Muscle of leg (tissue), 11 donors: ENCODE measurements around the gene IGLL1. TPM values are rescaled to one million over a fixed set of nuclear protein-coding genes. Genes with fewer than 3 reads are reported as not detected.
A peak's percentile ranks its signal among the peaks of the same experiment; 100 is the strongest.

Experiments
- DNase-seq: peaks from one replicate; pipeline ENCODE4 v3.0.0; 2013
- H3K27ac ChIP-seq: one replicate; pipeline ENCODE4 v1.5.1; 2013; ENCODE audit warnings: mild to moderate bottlenecking, low read length, control low read depth
- H3K27me3 ChIP-seq: one replicate; pipeline ENCODE4 v1.6.1; 2013; ENCODE audit warnings: low read length; ENCODE audit not compliant: control insufficient read depth, insufficient read depth
- H3K36me3 ChIP-seq: one replicate; pipeline ENCODE4 v1.6.1; 2013; ENCODE audit warnings: low read length; ENCODE audit not compliant: control insufficient read depth, insufficient read depth
- H3K4me1 ChIP-seq: one replicate; pipeline ENCODE4 v1.6.1; 2013; ENCODE audit warnings: low read length; ENCODE audit not compliant: control insufficient read depth, insufficient read depth
- H3K4me3 ChIP-seq: one replicate; pipeline ENCODE4 v1.5.1; 2013; ENCODE audit warnings: low read length, control low read depth
- H3K9me3 ChIP-seq: replicated peaks from 2 replicates; pipeline ENCODE4 v1.6.1; 2013; ENCODE audit warnings: low read depth, low read length; ENCODE audit not compliant: control insufficient read depth
- WGBS: methylation state at CpG from one replicate; pipeline ENCODE4 v1.1.5; 2013; ENCODE audit warnings: missing lambda C conversion rate; ENCODE audit not compliant: insufficient coverage; 5-methylcytosine and 5-hydroxymethylcytosine counted together
- polyA plus RNA-seq, 8 donors: library from polyadenylated mRNA; unstranded; fragments of 120-200 nt; gene quantifications; one replicate each; pipeline versions ENCODE4 v1.2.1 to v1.2.3, GENCODE V29; 2013; ENCODE audit warnings: inconsistent platforms in 1 of 8, low replicate concordance in 1 of 8; ENCODE audit not compliant: insufficient read length in 8 of 8, insufficient read depth in 1 of 8
- total RNA-seq: library from RNA; stranded (reverse); fragments of 120-200 nt; gene quantifications from one replicate; pipeline ENCODE4 v1.2.4, GENCODE V29; 2013

IGLL1 gene
- total and polyA plus RNA-seq, 9 donors: 0.13 to 1.7 (median 0.84) TPM

- no peak for DNase-seq
- no CpG with 5 or more reads among the region's 2 CpGs for WGBS
- Histone ChIP-seq H3K27me3 (no peaks in the 10 kb centered on the region), H3K36me3 (no peaks in the 10 kb centered on the region), H3K9me3 (no peaks in the 10 kb centered on the region), H3K4me3 (no peak overlapping the region), H3K27ac (no peak overlapping the region), H3K4me1 (peaks cover 11% of the 10 kb centered on the region)
Measured at GRCh38 chr22:23530106-23530505, 50.0 kb downstream of the IGLL1 start.

- DNase-seq: no peak
- Histone ChIP-seq H3K36me3 (no peaks in the 10 kb centered on the region), H3K27ac (no peak overlapping the region), H3K4me1 (peaks cover 11% of the 10 kb centered on the region), H3K27me3 (no peaks in the 10 kb centered on the region), H3K9me3 (no peaks in the 10 kb centered on the region), H3K4me3 (no peak overlapping the region)
- 75% methylated on average over 12 of the region's 12 CpGs for WGBS
Measured at GRCh38 chr22:23529166-23530103, 50.7 kb downstream of the IGLL1 start.

GRCh38 chr22:23527971-23528740, 51.9 kb downstream of the IGLL1 start:
- 68% methylated on average over 19 of the region's 19 CpGs for WGBS
- Histone ChIP-seq H3K36me3 (no peaks in the 10 kb centered on the region), H3K9me3 (no peaks in the 10 kb centered on the region), H3K27me3 (no peaks in the 10 kb centered on the region), H3K27ac (no peak overlapping the region), H3K4me3 (no peak overlapping the region), H3K4me1 (peaks cover 6% of the 10 kb centered on the region)
- no peak for DNase-seq

- 88% methylated on average over 8 of the region's 17 CpGs for WGBS
Measured at GRCh38 chr22:23526596-23527316, 53.3 kb downstream of the IGLL1 start.

GRCh38 chr22:23525510-23525909, 54.6 kb downstream of the IGLL1 start:
- Histone ChIP-seq H3K4me1 (peaks cover 29% of the 10 kb centered on the region), H3K36me3 (no peaks in the 10 kb centered on the region), H3K27ac (no peak overlapping the region), H3K27me3 (no peaks in the 10 kb centered on the region), H3K9me3 (no peaks in the 10 kb centered on the region), H3K4me3 (no peak overlapping the region)
- WGBS: 85% methylated on average over 10 of the region's 11 CpGs
- DNase-seq: no peak

More at GRCh38 chr22:23526596-23527316, 53.3 kb downstream of the IGLL1 start:
- Histone ChIP-seq H3K9me3 (no peaks in the 10 kb centered on the region), H3K27me3 (no peaks in the 10 kb centered on the region), H3K36me3 (no peaks in the 10 kb centered on the region), H3K27ac (peak overlapping the region; percentile 55), H3K4me3 (no peak overlapping the region), H3K4me1 (peaks cover 18% of the 10 kb centered on the region)
- DNase-seq: peak; percentile 37

GRCh38 chr22:23524226-23524625, 55.9 kb downstream of the IGLL1 start:
- Histone ChIP-seq H3K9me3 (no peaks in the 10 kb centered on the region), H3K27ac (peak overlapping the region; percentile 13), H3K4me1 (peaks cover 41% of the 10 kb centered on the region), H3K27me3 (no peaks in the 10 kb centered on the region), H3K4me3 (no peak overlapping the region), H3K36me3 (no peaks in the 10 kb centered on the region)
- no CpG with 5 or more reads among the region's 6 CpGs for WGBS
- no peak for DNase-seq

GRCh38 chr22:23523713-23524112, 56.4 kb downstream of the IGLL1 start:
- H3K4me3 ChIP-seq: no peak overlapping the region
- peak overlapping the region; percentile 13 for H3K27ac ChIP-seq
- no peaks in the 10 kb centered on the region for H3K9me3 ChIP-seq
- H3K4me1 ChIP-seq: peaks cover 46% of the 10 kb centered on the region
- H3K27me3 ChIP-seq: no peaks in the 10 kb centered on the region
- no peaks in the 10 kb centered on the region for H3K36me3 ChIP-seq
- DNase-seq: no peak
- WGBS: no CpG with 5 or more reads among the region's 8 CpGs

Other genes starting within 250 kb of the IGLL1 start
- gene DRICH1, start 52.0 kb upstream of the IGLL1 start, total RNA-seq: 0.71 TPM
- gene DRICH1, start 52.0 kb upstream of the IGLL1 start, polyA plus RNA-seq: 1 to 10 TPM in 1 of 8 donors, under 1 TPM in 7; 0.43 to 1.1 (median 0.48) TPM
- 0.13 TPM for gene RGL4, start 110.7 kb upstream of the IGLL1 start, total RNA-seq
- 1 to 10 TPM in 7 of 8 donors, under 1 TPM in 1; 0.84 to 2.4 (median 1.4) TPM for gene RGL4, start 110.7 kb upstream of the IGLL1 start, polyA plus RNA-seq
- 5.2 TPM for gene ZNF70, start 170.8 kb upstream of the IGLL1 start, total RNA-seq
- 1 to 10 TPM; 3.9 to 6.9 (median 4.9) TPM for gene ZNF70, start 170.8 kb upstream of the IGLL1 start, polyA plus RNA-seq
- gene VPREB3, start 174.1 kb upstream of the IGLL1 start, total RNA-seq: 0.40 TPM
- 1 to 10 TPM in 5 of 8 donors, under 1 TPM in 2, not detected in 1; 0.60 to 2.1 (median 1.1) TPM for gene VPREB3, start 174.1 kb upstream of the IGLL1 start, polyA plus RNA-seq
- 0.66 TPM for gene C22orf15, start 182.7 kb upstream of the IGLL1 start, total RNA-seq
- gene C22orf15, start 182.7 kb upstream of the IGLL1 start, polyA plus RNA-seq: under 1 TPM; 0.14 to 0.65 (median 0.43) TPM
- 47.8 TPM for gene CHCHD10, start 187.7 kb upstream of the IGLL1 start, total RNA-seq
- gene CHCHD10, start 187.7 kb upstream of the IGLL1 start, polyA plus RNA-seq: 10 to 100 TPM; 36.7 to 78.7 (median 50.0) TPM
- gene MMP11, start 192.6 kb upstream of the IGLL1 start, total RNA-seq: 8.9 TPM
- 10 to 100 TPM in 5 of 8 donors, 1 to 10 TPM in 3; 5.6 to 16.8 (median 12.1) TPM for gene MMP11, start 192.6 kb upstream of the IGLL1 start, polyA plus RNA-seq
- 43.0 TPM for gene SMARCB1, start 206.7 kb upstream of the IGLL1 start, total RNA-seq
- gene SMARCB1, start 206.7 kb upstream of the IGLL1 start, polyA plus RNA-seq: 100 to 1,000 TPM in 2 of 8 donors, 10 to 100 TPM in 6; 62.4 to 114 (median 84.7) TPM